Right forelimb (tissue), 1 donor: ENCODE results near the gene TMEM132D.
A peak's percentile ranks its signal among the peaks of the same experiment; 100 is the strongest.

ENCODE experiments used
- DNase-seq: peaks from one replicate; pipeline ENCODE4 v3.0.0-alpha.2; 2018

Gene TMEM132D

DNA sequence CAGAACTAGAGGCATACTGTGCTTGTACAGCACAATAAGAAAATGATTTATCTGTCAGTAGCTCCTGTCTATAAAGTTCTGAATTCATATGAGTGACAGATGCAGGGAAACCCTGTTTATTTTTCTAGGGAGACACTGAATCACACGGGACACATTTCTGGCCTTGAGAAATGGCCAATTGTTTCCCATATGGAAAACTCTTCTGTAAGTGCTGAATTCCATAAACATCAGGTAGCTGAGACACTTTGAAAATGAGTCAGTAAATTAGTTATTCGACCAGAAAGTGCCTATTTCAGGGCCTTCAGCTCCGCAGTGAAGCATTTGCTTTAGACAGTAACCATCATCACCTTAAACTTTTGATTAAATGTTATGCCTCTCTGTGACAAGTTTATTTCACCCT lies 184.4 kb downstream of the TMEM132D start:
- DNase-seq, result no peak

DNA sequence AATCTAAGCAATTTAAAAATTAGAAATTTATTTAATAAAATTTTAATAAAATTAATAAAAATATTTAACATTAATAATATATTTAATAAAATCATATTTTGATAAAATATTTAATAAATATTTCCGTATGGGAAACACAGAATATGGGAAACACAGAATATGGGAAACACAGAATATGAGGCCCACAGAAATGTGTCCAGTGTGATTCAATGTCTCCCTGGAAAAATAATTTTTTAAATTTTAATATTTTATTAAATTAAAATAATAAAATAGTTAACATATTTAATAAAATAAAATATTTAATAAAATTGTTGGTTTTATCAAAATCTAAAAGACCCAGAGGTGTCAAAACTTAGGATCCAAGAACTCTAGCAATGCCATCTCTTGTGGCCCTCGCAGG lies 186.4 kb downstream of the TMEM132D start:
- DNase-seq, result no peak

DNA sequence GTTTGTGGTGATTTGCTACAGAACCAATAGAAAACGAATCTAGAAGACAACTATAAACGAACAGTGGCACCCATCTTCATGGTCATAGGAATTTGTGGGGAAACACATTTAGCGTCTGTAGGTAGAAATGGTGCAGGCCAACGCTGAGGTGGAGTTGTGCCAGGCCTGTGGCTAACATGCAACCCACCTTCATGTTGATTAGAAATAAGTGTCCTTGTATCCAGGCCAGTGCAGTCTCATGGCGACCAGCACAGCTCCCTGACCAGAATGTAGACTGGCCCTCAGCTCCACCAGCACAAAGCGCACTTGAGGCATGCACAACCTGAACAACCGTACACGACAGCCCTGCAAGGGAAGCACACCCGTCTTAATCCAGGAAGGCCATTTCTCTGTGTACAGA lies 187.0 kb downstream of the TMEM132D start:
- no peak for DNase-seq

DNA sequence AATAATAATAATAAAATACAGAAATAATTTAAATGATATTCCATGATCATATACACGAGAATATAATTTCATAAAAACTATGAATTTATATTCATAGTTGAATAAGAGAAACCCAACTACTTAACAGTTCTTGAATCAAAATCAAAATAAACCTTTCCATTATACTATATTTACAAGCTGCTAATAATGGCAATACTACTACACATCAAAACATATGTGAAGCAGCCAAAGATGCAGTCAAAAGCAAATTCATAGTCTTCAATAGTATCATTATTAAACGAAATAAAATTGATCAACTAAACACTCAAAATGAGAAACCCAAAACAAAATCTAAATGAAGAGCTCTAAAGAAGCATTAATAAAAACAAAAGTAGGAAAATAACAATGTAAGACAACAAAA lies 197.1 kb downstream of the TMEM132D start:
- no peak for DNase-seq

DNA sequence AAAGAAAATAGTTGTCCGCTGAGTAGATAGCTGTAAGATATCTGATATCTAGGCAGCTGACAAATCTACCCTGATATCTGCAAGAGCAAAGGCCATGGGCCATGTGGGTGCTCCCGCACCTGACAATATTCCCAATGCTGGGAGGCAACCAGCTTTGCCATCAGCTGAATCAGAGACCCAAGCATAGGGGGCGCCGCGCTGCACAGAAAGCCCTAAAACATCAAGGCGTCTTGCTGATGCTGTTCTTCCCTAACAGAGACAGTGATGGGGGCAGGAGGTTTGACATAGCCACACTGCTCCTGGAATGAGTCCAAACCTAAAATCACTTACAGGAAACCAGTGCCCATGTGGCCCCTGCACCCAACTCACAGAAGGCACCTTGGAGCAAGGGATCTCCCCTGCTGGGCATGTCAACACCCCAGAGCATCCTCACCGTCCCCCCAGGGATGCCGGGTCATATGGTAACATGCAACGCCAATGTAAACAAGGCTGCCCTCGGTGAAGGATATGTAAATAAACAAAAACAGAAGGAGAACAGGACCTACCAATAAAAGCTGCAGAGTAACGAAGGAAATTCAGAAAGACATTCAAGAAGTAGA lies 199.5 kb downstream of the TMEM132D start:
- DNase-seq, result no peak

DNA sequence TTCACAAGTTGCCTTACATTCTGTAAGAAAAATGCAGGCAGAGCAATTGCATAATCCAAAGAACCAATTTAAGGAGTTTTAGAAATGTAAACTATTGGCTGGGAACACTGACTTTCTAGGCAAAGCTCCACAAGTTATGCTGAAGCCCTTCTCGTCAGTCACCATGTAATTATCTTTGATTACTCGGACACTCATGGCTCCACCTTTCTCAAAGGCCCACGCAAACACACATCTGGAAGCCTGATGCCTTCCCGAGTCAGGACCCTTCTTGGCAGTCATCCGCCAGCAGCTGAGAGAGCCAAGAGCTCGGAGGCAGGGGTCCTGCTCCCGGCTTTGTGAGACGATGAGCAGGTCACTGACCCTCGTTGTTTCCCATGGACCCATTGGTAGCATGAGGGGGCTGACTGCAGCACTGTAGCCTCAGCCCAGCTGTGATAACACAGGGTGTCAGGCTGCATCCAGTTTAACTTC lies 202.2 kb downstream of the TMEM132D start:
- DNase-seq, result peak; percentile 60

DNA sequence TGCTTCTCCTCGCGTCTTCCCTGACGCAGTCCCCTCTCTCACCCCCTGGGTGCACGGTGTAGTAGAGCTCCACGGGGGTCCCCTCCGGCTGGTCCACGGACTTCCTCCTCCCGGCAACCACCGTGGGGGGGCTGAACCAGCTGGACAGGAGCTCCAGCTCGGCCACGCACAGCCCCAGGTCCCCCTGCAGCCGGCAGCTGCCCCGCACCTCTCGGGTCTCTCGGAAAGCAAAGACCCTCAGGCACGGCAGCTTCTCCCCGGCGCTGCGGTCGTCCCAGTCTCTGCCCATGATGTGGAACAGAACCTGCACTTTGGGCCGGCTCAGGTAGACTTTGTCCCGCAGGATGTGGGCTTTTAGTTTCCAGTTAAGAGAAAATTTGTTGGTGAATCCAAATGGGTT lies 203.8 kb downstream of the TMEM132D start:
- no peak for DNase-seq

DNA sequence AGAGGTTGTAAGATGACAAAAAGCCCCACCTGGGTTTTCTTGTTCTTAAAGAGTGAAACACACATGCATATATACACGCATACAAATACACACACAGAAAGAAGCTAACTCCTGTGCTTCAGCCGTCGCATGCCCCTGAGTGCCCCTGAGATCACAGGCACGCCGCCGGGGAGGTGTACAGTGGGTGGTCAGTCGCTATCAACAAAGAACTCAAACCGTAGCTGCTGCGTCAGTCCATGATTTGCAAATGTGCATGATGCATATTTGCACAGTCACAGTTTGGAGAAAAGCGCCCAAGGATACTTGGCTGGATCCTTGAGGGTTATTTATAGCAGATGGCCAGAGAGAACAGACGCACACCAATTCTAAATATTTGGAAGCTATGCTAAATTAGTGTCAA lies 206.9 kb downstream of the TMEM132D start:
- DNase-seq, result no peak

DNA sequence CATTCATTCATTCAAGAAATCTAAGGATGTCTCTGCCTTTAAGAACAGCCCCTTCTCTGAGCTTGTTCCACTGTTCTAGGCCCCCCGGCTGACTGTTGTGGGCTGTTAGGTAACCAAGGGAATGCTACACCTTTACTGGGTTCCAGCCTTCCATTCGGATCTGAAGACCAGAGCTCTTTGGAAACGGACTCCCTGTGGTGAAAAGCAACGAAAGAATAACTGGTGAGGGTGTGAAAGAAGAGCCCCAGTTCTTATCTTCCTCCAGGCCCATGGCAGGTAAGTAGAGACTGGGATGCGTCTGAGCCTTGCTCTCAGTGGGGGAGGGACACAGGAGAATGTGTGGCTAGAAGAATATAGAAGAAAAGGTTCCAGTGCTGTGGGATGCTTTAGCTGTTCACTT lies 207.4 kb downstream of the TMEM132D start:
- no peak for DNase-seq

DNA sequence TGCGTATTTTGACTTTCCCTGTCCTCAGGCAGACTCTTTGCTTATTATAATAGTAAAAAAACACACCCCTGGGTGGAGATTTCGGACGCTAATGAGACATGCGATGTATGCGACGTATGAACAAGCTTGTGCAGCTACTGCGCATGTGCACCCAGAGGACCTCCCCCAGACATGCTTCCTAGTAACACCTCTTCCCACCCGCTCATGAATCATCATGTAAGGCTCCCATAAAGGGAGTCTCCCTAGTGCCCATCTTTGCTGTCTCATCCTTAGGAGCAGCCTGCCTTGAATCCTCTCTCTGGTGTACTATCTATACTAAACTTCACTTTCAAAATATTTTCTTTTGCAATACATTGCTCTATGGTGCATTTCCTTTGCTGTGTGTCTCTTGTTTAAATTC lies 210.1 kb downstream of the TMEM132D start:
- no peak for DNase-seq

DNA sequence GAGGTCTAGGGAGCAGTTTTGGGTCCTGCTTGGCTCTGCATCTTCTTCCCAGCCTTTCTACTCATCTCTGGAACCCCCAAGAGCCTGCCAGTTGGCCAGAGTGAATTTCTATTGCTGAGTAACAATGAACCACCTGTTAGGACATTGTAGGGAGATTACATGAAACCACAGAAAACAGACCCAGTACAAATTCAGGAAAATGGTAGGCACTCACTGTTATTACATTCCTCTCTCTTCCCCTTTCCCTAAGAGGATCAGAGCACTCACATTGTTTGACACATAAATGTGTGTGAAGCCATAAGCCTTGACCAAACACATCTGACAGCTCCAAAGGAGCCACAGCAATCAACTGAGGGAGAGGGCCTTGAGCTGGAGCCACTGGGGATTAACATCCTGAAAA lies 216.1 kb downstream of the TMEM132D start:
- no peak for DNase-seq

DNA sequence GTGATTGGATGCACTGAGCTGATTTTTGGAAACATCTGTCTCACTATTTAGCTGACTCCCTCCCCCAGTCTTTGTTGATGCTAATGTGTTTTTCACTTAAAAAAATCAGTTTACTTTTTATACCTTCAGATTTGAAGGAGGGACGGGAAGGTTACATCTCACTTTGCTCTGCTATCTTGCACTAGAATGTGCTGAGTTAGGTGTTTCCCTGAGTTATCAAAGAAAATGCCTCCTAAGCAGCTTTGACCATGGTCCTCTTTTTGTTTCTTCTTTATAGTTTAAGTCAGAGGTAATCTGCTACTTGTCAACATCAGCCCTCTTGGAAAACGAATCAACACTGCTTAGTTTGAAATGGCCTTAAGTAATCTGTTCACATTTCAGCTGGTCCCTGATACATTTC lies 222.0 kb downstream of the TMEM132D start:
- DNase-seq, result no peak

DNA sequence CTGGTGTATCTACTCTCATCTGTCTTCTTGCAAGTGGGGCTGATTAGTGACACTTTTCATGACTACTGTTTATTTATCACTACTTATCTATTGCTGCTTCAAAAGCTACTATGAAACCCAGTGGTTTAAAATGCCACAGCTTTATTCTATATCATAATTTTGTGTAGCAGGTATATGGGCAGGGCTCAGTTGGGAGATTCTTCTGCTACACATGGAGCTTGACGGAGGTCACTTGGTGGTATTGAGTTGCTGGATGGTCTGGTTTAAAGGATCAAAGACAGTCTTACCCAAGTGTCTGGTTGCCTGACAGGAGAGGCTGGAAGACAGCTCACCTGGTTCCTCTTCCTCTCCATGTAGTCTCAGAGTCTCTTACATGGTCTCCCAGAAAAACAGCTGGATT lies 222.7 kb downstream of the TMEM132D start:
- no peak for DNase-seq

DNA sequence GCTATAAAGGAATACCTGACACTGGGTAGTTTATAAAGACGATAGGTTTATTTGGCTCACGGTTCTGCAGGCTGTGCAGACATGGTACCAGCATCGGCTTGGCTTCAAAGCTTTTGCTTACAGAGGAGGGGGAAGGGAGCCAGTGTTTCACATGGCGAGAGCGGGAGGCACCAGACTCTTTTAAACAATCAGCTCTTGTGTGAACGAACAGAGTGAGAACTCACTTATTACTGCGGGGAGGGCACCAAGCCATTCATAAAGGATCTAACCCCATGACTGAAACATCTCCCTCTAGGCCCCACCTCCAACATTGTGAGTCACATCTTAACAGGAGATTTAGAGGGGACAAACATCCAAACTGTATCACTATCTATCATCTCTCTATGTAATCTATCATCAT lies 227.4 kb downstream of the TMEM132D start:
- DNase-seq, result no peak

DNA sequence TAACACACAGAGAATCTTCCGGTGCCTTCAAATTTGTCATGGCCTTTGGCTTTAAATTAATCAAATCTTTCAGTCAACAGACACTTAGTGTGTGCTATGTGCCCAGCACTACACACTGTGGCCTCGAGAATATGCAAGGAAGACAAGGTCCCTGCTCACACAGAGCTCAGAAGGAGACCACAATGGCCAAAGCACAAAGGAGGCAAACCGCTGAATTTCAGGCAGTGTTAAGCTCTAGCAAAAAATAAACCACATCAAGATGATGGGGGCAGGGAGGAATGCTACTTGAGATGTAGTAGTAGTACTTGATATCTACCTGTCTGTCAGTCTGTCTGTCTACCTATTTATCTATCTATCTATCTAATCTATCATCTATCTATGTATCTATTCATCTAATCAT lies 227.9 kb downstream of the TMEM132D start:
- DNase-seq, result no peak

DNA sequence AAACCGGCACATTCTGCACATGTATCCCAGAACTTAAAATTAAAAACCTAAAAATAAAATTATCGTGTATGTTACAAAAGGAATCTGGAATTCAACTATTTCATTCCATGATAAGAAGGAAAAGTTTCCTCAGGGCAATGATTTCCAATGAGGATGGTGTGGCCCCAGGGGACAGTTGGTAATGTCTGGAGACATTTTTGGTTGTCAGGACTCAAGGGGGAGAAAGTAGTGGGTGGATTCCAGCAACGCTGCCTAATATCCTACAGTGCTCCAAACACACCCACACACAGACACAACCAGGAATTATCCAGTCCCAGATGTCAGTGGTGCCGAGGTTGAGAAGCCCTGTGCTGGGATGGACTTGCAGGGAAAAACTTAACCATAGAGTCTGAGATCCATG lies 228.3 kb downstream of the TMEM132D start:
- no peak for DNase-seq

DNA sequence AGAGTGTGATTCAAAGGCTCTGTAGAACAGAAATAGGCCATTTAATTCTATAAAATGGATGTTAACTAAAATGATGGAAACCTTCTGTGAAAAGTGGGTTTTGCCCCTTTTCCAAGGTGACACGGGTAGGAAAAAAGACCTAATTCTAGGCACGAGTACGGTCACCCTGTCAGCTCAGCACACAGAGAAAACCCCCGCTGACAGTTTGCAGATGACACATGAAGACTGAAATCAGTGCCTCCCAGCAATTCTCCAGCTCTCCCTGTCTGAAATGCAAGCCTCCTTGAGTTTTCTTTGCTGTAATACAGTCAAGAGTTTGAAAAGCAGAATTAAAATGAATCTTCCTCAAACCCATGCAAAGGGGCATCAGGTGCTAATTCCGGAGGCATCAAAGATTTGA lies 230.0 kb downstream of the TMEM132D start:
- no peak for DNase-seq

DNA sequence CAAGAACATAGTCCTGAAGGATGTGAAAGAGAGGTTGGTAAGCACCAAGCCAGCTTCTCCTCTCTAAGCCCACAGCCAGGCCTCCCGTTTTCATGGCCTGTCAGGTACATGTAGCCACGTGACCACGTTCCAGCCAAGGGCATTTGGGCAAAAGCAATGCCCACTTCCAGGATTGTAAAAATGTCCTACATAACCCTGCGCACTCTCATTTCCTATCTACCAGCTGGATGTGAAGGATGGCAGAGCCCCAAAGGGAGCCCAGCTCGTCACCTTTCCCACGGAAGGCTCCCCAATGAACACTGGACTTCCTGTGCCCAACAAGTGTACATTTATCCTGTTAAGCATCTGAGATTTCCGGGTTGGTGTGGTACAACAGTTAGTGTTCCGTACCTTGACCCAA lies 231.7 kb downstream of the TMEM132D start:
- no peak for DNase-seq

DNA sequence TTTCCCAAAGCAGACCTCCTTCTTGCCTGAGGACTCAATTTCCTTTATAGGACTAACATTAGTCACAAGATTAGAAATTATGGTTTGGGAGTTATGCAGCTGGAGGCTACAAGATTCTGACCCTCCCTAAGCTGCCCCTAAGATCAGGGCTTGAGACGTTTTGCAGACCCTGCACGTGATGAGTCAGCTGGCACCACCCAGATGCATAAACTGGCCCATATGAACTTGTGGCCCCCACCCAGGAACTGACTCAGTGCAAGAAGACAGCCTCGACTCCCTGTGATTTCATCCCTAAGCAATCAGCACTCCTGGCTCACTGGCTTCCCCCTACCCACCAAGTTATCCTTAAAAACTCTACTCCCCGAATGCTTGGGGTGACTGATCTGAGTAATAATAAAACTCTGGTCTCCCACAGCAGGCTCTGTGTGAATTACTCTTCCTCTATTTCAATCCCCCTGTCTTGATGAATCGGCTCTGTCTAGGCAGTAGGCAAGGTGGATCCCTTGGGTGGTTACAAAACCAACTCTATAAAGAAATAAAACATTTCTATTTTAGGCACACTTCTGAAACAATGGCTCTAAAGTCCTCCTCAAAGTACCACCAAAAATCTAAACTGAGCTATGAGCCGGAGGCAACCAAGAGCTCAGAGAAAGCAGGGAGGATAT lies 233.4 kb downstream of the TMEM132D start:
- no peak for DNase-seq

DNA sequence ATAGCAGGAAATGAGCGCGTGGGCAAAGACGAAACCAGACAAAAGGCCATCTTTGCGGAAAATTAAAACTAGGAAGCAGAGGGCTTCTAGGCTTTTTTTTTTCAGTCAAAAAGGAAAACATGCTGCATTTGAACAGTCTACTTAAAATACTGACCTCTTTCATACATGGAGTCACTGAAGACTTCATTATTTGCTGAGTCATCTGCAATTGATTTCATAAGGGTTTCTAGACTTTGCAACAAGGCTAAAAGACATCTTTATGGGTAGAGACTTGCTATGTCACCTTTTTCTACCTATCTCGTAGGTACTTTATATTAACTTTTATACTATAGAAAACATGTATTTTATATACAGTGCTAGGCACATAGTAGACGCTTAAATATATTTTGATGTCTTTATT lies 238.4 kb downstream of the TMEM132D start:
- no peak for DNase-seq

DNA sequence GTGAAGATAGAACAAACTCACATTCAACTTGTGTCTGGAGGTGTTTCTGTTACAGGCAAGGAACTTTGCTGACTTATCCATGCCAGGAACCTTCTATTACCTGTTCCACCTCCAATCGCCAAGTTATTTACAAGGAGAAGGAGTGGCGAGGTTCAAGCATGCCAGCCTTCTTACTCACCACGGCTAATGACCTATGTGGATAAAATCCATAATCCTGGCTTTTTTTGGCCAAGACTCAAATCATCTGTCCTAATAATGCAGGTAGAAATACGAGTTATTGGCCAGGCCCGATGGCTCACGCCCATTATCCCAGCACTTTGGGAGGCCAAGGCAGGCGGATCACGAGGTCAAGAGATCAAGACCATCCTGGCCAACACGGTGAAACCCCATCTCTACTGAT lies 241.6 kb downstream of the TMEM132D start:
- DNase-seq, result no peak

DNA sequence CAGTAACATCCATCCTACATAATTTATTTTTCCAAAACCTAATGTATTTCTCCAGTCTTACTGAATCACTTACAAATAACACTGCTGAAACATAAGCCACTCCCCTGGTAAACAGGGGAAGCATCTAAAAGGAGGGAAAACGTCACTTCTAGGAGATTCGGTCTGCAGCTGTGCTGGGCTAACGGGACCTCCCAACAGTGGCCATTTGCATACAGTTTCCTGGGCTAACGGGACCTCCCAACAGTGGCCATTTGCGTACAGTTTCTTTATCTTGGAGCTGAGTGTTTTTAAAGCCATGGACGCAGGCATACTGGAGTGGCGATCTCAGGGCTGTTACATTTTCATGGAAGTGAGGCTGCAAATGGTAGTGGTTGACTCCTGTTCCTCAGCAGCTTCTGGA lies 242.9 kb downstream of the TMEM132D start:
- DNase-seq, result no peak

DNA sequence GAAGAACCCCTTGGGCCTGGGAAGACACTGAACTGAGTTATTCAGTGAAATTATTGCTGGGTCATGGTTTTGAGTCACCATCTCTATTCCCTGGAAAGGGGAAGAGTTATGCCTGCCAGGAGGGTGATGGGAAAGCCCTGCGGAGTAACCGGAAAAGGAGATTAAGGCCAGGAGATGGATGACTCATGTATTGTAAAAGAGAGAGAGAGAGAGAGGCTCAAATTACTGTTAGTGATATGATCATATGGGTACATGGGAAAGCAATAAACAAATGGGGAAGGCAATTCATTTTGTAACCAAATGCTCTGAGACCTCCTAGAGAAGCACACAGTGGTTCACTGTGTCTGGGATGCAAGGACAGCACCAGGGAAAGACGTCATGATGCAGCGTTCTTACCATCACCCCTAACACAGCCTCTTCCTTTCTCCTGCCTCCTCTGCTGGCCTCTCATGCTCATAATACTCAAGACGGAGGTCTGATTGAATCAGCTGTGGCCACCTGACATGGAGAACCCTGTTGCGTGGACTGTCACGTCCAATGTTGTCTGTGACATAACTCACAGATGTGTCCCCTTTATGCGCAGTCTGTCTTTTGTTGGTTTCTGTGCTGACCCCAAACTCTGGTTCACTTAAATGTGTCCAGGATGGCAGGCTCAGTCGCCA lies 243.7 kb downstream of the TMEM132D start:
- DNase-seq, result no peak

DNA sequence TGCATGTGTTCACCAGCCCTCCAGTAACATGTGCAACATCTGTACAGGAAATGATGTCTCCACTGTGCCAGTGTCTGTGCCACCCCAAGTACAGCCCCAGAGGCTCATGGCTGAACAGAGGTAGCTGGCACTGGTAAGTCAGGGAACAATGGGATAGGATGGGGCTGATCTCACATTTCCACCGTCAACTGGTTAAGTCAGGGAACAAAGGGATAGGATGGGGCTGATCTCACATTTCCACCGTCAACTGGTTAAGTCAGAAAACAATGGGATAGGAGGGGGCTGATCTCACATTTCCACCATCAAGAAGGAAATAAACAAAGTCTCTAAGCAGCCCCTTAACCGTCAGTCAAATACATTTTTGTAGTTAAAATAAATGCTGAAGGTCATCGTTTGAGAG lies 246.6 kb downstream of the TMEM132D start:
- no peak for DNase-seq

DNA sequence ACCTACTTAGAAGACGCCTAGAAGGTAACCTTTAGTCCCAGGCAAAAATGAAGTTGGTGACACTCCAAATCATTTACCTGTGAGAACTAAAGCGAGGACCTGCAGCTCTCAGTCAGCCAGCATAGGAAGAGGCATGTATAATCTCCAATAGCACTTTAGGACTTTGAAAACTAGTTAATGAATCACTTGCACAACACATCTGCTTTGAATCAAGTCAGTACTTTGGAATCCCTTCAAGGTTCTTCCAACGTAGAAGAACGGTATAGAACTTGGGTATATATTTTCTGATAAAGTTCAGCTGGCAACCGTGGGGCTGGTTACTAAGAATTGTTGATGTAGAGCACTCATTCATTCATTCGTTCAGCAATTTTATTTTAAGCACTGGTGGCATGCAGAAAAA lies 251.9 kb downstream of the TMEM132D start:
- no peak for DNase-seq
